Mesodermal cell (in vitro differentiated cells): ENCODE measurements around the gene RABL6.
A peak's percentile ranks its signal among the peaks of the same experiment; 100 is the strongest.
"Not testable (repeated sequence)": the region's sequence is repeated elsewhere in the genome, so short reads cannot be mapped to it uniquely, and the experiment has no call there.

ENCODE experiments used
- H3K27ac ChIP-seq: 2 replicates; pipeline ENCODE4 v1.7.0; 2013; ENCODE audit warnings: mild to moderate bottlenecking, low read depth, low read length, moderate library complexity; ENCODE audit not compliant: severe bottlenecking
- H3K36me3 ChIP-seq: 2 replicates; pipeline ENCODE4 v1.7.1; 2013; ENCODE audit warnings: mild to moderate bottlenecking, low read length, moderate library complexity; ENCODE audit not compliant: control insufficient read depth, insufficient read depth
- H3K4me1 ChIP-seq: one replicate; pipeline ENCODE4 v1.7.1; 2013; ENCODE audit warnings: mild to moderate bottlenecking, low read length; ENCODE audit not compliant: insufficient read depth, control insufficient read depth, poor library complexity, severe bottlenecking
- H3K4me3 ChIP-seq: 2 replicates; pipeline ENCODE4 v1.7.0; 2013; ENCODE audit warnings: low read length, control low read depth, mild to moderate bottlenecking; ENCODE audit not compliant: insufficient read depth, poor library complexity, severe bottlenecking; ENCODE audit errors: extremely low read depth
- H3K9me3 ChIP-seq: 2 replicates; pipeline ENCODE4 v1.7.1; 2013; ENCODE audit warnings: mild to moderate bottlenecking, low read length, moderate library complexity; ENCODE audit not compliant: control insufficient read depth
- WGBS, 2 experiments: methylation state at CpG; one replicate each; pipeline ENCODE4 v1.1.5; 2013; ENCODE audit warnings: missing lambda C conversion rate in 2 of 2; ENCODE audit not compliant: insufficient coverage in 2 of 2; 5-methylcytosine and 5-hydroxymethylcytosine counted together

RABL6 gene

GRCh38 chr9:136866898-136867421 lies 59.2 kb downstream of the RABL6 start:
- H3K36me3 ChIP-seq: peaks cover 36% of the 10 kb centered on the region
- H3K27ac ChIP-seq, H3K4me1 ChIP-seq: not testable (repeated sequence)
- H3K9me3 ChIP-seq: peaks cover 32% of the 10 kb centered on the region
- peak overlapping the region; percentile 82 for H3K4me3 ChIP-seq
- WGBS, 2 experiments: 95 to 97% methylated on average over 21 to 25 of the region's 29 CpGs

GRCh38 chr9:136867480-136867879 lies 59.7 kb downstream of the RABL6 start:
- Histone ChIP-seq H3K36me3 (peaks cover 30% of the 10 kb centered on the region), H3K27ac (no peak overlapping the region), H3K4me1 (peaks cover 6% of the 10 kb centered on the region), H3K9me3 (peaks cover 35% of the 10 kb centered on the region), H3K4me3 (no peak overlapping the region)
- WGBS, 2 experiments: 96% methylated on average over 10 to 14 of the region's 18 CpGs

GRCh38 chr9:136867917-136868316 lies 60.2 kb downstream of the RABL6 start:
- peaks cover 39% of the 10 kb centered on the region for H3K9me3 ChIP-seq
- no peak overlapping the region for H3K4me3 ChIP-seq
- 97 to 98% methylated on average over 17 to 18 of the region's 18 CpGs for WGBS, 2 experiments
- peaks cover 6% of the 10 kb centered on the region for H3K4me1 ChIP-seq
- H3K27ac ChIP-seq: no peak overlapping the region
- H3K36me3 ChIP-seq: peaks cover 26% of the 10 kb centered on the region

GRCh38 chr9:136868644-136869043 lies 60.9 kb downstream of the RABL6 start:
- H3K4me3 ChIP-seq: no peak overlapping the region
- 95 to 97% methylated on average over 8 to 11 of the region's 11 CpGs for WGBS, 2 experiments
- peaks cover 19% of the 10 kb centered on the region for H3K36me3 ChIP-seq
- H3K9me3 ChIP-seq: peaks cover 43% of the 10 kb centered on the region
- H3K4me1 ChIP-seq: peaks cover 6% of the 10 kb centered on the region
- H3K27ac ChIP-seq: no peak overlapping the region

- WGBS, 2 experiments: 100% methylated on average over 1 of the region's 2 CpGs; no CpG with 5 or more reads in 1 of the 2 experiments
- H3K4me1 ChIP-seq, H3K36me3 ChIP-seq, H3K4me3 ChIP-seq, H3K27ac ChIP-seq: not testable (repeated sequence)
- H3K9me3 ChIP-seq: peaks cover 43% of the 10 kb centered on the region
These were observed 61.9 kb downstream of the RABL6 start for GRCh38 chr9:136869611-136870010.

- Histone ChIP-seq H3K36me3 (no peaks in the 10 kb centered on the region), H3K4me3 (no peak overlapping the region), H3K27ac (no peak overlapping the region), H3K9me3 (peaks cover 30% of the 10 kb centered on the region), H3K4me1 (no peaks in the 10 kb centered on the region)
- WGBS, 2 experiments: 90 to 98% methylated on average over 5 to 6 of the region's 6 CpGs
These were observed 67.4 kb downstream of the RABL6 start for GRCh38 chr9:136875155-136875554.

- 82 to 97% methylated on average over 2 to 5 of the region's 5 CpGs for WGBS, 2 experiments
- Histone ChIP-seq H3K4me1 (peaks cover 1% of the 10 kb centered on the region), H3K36me3 (no peaks in the 10 kb centered on the region), H3K9me3 (peaks cover 18% of the 10 kb centered on the region), H3K27ac (no peak overlapping the region), H3K4me3 (no peak overlapping the region)
These were observed 68.7 kb downstream of the RABL6 start for GRCh38 chr9:136876476-136876875.

- Histone ChIP-seq H3K4me3 (no peak overlapping the region), H3K9me3 (no peaks in the 10 kb centered on the region), H3K27ac (no peak overlapping the region), H3K36me3 (no peaks in the 10 kb centered on the region), H3K4me1 (peaks cover 18% of the 10 kb centered on the region)
- WGBS, 2 experiments: 87 to 94% methylated on average over 10 to 11 of the region's 11 CpGs
These were observed 72.9 kb downstream of the RABL6 start for GRCh38 chr9:136880651-136881050.

- peak overlapping the region; percentile 53 for H3K27ac ChIP-seq
- no peaks in the 10 kb centered on the region for H3K36me3 ChIP-seq
- H3K4me3 ChIP-seq: no peak overlapping the region
- WGBS, 2 experiments: 38% methylated on average over 6 to 8 of the region's 9 CpGs
- no peaks in the 10 kb centered on the region for H3K9me3 ChIP-seq
- H3K4me1 ChIP-seq: peaks cover 18% of the 10 kb centered on the region
These were observed 74.0 kb downstream of the RABL6 start for GRCh38 chr9:136881691-136882108.

- Histone ChIP-seq H3K4me3 (no peak overlapping the region), H3K36me3 (no peaks in the 10 kb centered on the region), H3K27ac (peak overlapping the region; percentile 53), H3K4me1 (peaks cover 18% of the 10 kb centered on the region), H3K9me3 (no peaks in the 10 kb centered on the region)
- WGBS, 2 experiments: 72 to 80% methylated on average over 14 to 18 of the region's 19 CpGs
These were observed 74.6 kb downstream of the RABL6 start for GRCh38 chr9:136882109-136882946.

- H3K27ac ChIP-seq, H3K9me3 ChIP-seq, H3K4me3 ChIP-seq, H3K36me3 ChIP-seq: not testable (repeated sequence)
- peaks cover 18% of the 10 kb centered on the region for H3K4me1 ChIP-seq
- WGBS, 2 experiments: 95 to 99% methylated on average over 9 of the region's 9 CpGs
These were observed 75.2 kb downstream of the RABL6 start for GRCh38 chr9:136882947-136883283.
